Stomach smooth muscle (tissue), 2 donors: ENCODE results near the gene PARD3B.

Experiments used
- H3K27ac ChIP-seq: one replicate; pipeline ENCODE4 v1.7.0; 2013; ENCODE audit warnings: mild to moderate bottlenecking, low read length, inconsistent platforms
- H3K27me3 ChIP-seq, 2 donors: one replicate each; pipeline ENCODE4 v1.7.0; 2013; ENCODE audit warnings: low read length in 2 of 2; ENCODE audit not compliant: insufficient read depth in 2 of 2, control insufficient read depth in 1 of 2
- H3K36me3 ChIP-seq, 2 donors: one replicate each; pipeline ENCODE4 v1.7.0; 2013; ENCODE audit warnings: low read length in 2 of 2; ENCODE audit not compliant: control insufficient read depth in 2 of 2, insufficient read depth in 2 of 2
- H3K4me1 ChIP-seq: one replicate; pipeline ENCODE4 v1.7.0; 2013; ENCODE audit warnings: low read length; ENCODE audit not compliant: control insufficient read depth, insufficient read depth
- H3K4me3 ChIP-seq, 2 donors: one replicate each; pipeline ENCODE4 v1.7.0; 2013; ENCODE audit warnings: low read length in 2 of 2
- H3K9ac ChIP-seq, 2 donors: one replicate each; pipeline ENCODE4 v1.7.0; 2013; ENCODE audit warnings: low read length in 2 of 2, mild to moderate bottlenecking in 1 of 2
- H3K9me3 ChIP-seq, 2 donors: one replicate each; pipeline ENCODE4 v1.7.0; 2013; ENCODE audit warnings: low read length in 2 of 2; ENCODE audit not compliant: control insufficient read depth in 2 of 2
- donor health status: healthy.
- donor health status: Pancreatic carcinoma.

Gene PARD3B

DNA sequence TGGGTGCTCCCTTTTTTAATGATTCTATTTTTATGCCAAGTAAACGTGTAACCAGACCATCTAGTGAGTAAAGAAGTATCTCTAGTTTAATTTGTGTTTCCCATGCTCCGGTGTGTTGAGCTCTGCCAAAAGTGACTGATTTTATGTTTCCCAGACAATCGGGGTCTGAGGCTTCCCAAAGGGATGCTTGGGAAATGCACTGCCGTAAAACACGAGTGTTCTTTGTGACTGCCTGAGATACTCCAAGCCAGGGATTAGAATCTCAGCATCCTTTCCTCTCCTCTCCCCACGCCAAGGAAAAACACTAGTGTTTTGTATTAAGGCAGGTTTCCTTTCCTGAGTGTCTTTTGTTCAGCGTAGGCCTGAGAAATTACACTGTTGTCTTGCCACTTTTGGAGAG, 956.6 kb downstream of the PARD3B start:
- H3K4me1 ChIP-seq = no peaks in the 10 kb centered on the region
- H3K4me3 ChIP-seq = no peak overlapping the region
- no peak overlapping the region for H3K9ac ChIP-seq
- no peaks in the 10 kb centered on the region for H3K27me3 ChIP-seq
- peaks cover 4 to 5% of the 10 kb centered on the region in 2 donors for H3K36me3 ChIP-seq
- no peaks in the 10 kb centered on the region for H3K9me3 ChIP-seq
- no peak overlapping the region for H3K27ac ChIP-seq

DNA sequence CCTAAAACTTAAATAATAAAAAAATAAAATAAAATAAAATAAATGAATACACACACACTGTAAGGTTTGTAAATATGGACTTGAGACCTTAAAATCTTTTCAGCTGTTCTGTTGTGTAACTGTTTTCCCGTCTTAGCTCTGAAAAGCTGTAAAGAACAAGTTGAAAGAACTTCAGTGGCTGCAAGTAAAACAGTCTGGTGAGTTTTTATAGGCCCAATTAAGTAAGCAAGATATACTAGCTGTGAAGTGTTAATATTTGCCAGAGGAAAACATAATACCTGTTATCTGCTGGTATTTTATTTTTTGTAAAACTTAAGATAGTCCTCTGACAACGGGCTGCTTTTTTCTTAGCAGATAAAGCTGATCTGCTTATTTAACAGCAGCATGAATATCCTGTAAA, 960.1 kb downstream of the PARD3B start:
- Histone ChIP-seq H3K4me3 (no peak overlapping the region), H3K27ac (no peak overlapping the region), H3K9ac (no peak overlapping the region)

DNA sequence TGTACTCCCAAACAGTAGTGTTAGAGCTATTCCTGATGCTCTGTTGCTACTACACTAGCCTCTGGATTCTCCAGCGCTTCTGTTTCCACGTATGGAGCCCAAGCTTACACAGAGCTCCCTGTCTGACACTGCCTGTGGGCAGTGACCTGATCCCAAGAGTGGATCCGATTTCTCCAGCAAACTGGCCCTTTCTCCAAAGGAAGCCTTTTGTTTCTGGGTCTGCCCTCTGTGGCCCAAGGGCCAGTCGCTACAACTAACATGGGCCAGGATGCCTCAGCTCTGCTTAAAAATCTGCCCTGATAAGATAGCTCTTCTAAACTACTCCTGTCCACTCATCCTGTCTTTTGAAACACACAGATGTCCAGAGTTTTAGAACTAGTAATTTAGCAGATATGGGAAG, 964.4 kb downstream of the PARD3B start:
- no peak overlapping the region for H3K27ac ChIP-seq
- H3K9ac ChIP-seq = no peak overlapping the region
- no peak overlapping the region for H3K4me3 ChIP-seq
- no peaks in the 10 kb centered on the region for H3K4me1 ChIP-seq
- H3K27me3 ChIP-seq = no peaks in the 10 kb centered on the region
- H3K9me3 ChIP-seq = no peaks in the 10 kb centered on the region
- H3K36me3 ChIP-seq = no peaks in the 10 kb centered on the region

More for the DNA sequence above, 960.1 kb downstream of the PARD3B start:
- Histone ChIP-seq H3K27me3 (no peaks in the 10 kb centered on the region), H3K36me3 (peaks cover 4 to 5% of the 10 kb centered on the region in 2 donors), H3K4me1 (no peaks in the 10 kb centered on the region), H3K9me3 (no peaks in the 10 kb centered on the region)

DNA sequence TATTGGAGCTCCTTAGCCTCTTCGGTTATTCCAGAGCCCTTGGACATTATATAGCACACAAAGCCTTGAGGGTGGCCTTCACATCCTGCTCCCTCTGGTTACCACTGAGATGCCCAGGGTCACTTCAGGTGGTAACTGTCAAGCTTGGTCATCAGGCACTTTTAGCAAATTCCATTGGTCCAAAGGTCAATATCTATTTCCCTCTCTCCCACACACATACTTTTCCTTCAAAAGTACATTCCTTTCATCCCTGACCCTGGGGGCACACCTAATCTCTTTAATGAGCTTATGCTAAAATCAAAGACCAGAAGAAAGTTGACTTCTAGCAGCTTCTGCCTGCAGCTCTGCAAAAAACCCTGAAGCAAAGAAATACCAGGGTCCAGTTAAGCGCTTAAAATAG, 965.1 kb downstream of the PARD3B start:
- Histone ChIP-seq H3K36me3 (no peaks in the 10 kb centered on the region), H3K9ac (no peak overlapping the region), H3K27ac (no peak overlapping the region), H3K27me3 (no peaks in the 10 kb centered on the region), H3K4me3 (no peak overlapping the region), H3K9me3 (no peaks in the 10 kb centered on the region), H3K4me1 (no peaks in the 10 kb centered on the region)

DNA sequence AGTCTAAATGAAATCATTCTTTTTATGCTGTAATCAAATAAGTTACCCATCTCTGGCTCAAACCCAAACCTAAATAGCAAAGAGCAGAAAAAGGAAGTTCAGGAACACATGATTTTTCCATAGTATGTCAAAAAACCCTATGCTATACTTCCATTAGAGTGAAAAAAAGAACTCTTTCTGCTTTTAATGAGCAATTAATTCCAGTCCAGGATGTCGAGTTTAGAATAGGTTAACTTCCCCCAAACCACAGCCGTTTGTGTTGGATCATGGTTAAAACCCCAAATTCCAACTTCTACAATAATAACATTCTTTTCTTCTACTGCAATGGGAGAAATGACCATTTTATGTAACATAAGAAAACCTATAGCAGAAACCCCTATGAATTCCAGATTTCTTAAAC, 965.9 kb downstream of the PARD3B start:
- Histone ChIP-seq H3K4me1 (no peaks in the 10 kb centered on the region), H3K27me3 (no peaks in the 10 kb centered on the region), H3K4me3 (no peak overlapping the region), H3K36me3 (no peaks in the 10 kb centered on the region), H3K9me3 (no peaks in the 10 kb centered on the region), H3K27ac (no peak overlapping the region), H3K9ac (no peak overlapping the region)

DNA sequence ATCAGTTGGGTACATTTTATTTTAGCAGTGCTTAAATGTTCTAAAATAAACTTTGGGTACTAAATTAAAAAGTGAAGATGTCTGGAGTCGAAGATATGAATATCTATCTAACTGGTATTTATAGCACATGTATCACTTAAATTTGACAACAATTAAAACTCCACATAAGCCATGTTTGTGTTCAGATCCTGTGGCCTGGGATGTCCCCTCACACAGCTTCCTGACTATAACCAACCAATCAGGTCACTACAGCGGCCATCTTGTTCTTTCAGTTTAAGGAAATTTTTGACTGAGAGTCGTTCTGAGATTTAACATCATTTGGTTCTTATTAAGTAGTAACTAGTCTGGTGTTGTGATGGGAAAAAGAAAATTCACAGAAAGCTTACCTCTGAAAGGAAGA, 966.4 kb downstream of the PARD3B start:
- no peak overlapping the region for H3K9ac ChIP-seq
- no peak overlapping the region for H3K4me3 ChIP-seq
- no peak overlapping the region for H3K27ac ChIP-seq
- no peaks in the 10 kb centered on the region for H3K36me3 ChIP-seq
- H3K9me3 ChIP-seq = no peaks in the 10 kb centered on the region
- H3K4me1 ChIP-seq = no peaks in the 10 kb centered on the region
- H3K27me3 ChIP-seq = no peaks in the 10 kb centered on the region

DNA sequence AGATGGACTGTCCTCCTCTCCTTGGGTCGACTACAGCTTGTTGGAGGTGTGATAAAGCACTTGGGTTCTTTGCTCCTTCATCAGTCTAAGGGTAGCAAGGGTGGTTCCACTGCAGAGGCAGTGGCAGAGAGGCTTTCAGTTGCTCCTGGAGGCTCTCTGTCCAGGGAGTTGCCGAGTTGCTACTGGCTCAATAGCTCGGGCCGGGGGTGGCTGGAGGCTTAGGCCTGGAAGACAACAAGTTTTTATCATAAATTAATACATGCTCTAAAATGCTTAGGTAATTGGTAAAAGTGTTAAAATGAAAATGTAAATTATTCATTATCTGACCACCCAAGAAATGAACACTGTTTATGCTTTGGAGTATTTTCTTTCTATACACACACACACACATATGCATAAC, 975.0 kb downstream of the PARD3B start:
- H3K27me3 ChIP-seq = no peaks in the 10 kb centered on the region
- no peak overlapping the region for H3K9ac ChIP-seq
- H3K36me3 ChIP-seq = no peaks in the 10 kb centered on the region
- no peak overlapping the region for H3K27ac ChIP-seq
- H3K9me3 ChIP-seq = peaks cover 0 to 5% of the 10 kb centered on the region in 2 donors
- no peaks in the 10 kb centered on the region for H3K4me1 ChIP-seq
- H3K4me3 ChIP-seq = no peak overlapping the region

DNA sequence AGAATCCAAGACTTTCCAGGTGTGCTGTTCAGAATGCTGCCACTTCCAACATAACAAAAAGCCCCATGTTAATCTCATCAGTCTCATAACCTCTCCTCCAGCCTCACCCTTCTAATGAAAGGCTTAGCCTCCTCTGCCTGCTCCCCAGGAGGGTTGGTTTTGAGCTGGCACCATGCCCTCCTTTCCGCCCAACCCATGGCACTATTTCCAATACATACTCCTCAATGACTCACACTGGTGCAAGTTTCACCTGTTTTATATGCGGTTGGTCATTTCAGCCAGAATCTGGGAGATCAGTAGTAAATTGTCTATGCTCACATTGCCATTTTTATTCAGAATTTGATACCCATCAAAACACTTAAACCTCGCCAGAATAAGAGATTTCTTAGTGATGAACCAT, 979.4 kb downstream of the PARD3B start:
- Histone ChIP-seq H3K9me3 (no peaks in the 10 kb centered on the region), H3K4me1 (no peaks in the 10 kb centered on the region), H3K27me3 (no peaks in the 10 kb centered on the region), H3K27ac (no peak overlapping the region), H3K36me3 (no peaks in the 10 kb centered on the region), H3K9ac (no peak overlapping the region), H3K4me3 (no peak overlapping the region)

DNA sequence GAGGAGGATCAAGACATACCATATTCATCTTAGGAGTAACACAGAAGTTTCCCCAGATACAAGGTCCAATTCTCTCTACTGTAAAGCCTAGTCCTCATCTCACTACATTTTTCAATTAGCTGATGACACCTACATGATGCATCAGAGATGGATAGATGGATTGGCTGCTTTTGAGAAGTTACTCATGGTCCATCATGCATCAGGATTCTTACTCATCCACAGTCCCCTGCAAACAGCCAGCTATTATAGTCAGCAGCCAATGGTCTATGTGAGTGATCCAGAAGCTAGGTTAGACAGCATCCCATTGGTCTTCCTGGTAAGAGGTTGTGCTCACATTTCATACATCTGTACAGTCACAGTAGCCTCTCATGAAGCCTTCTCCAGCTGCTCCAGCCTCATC, 982.5 kb downstream of the PARD3B start:
- no peaks in the 10 kb centered on the region for H3K27me3 ChIP-seq
- H3K9me3 ChIP-seq = no peaks in the 10 kb centered on the region
- no peaks in the 10 kb centered on the region for H3K36me3 ChIP-seq
- no peaks in the 10 kb centered on the region for H3K4me1 ChIP-seq
- H3K9ac ChIP-seq = no peak overlapping the region
- H3K4me3 ChIP-seq = no peak overlapping the region
- no peak overlapping the region for H3K27ac ChIP-seq

DNA sequence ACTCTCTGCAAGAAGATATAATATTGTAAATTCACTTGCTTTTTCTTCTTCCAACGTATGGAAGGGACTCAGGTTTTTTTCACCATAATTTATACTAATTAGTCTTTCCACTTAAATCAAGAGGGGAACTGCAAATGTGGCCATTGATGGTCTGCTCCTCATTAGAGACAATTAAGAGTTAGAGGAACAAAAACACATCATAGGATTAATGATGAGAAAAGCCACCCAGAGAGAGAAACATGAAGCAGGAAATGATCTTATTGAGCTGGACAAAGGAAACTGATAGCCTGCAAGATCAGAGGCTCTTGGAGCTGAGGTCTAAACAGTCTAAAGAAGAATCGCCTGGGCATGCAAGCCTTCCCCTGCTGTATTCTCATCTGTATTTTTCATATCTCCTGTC, 985.8 kb downstream of the PARD3B start:
- no peaks in the 10 kb centered on the region for H3K36me3 ChIP-seq
- H3K27ac ChIP-seq = no peak overlapping the region
- H3K4me3 ChIP-seq = no peak overlapping the region
- no peaks in the 10 kb centered on the region for H3K9me3 ChIP-seq
- no peaks in the 10 kb centered on the region for H3K27me3 ChIP-seq
- no peaks in the 10 kb centered on the region for H3K4me1 ChIP-seq
- H3K9ac ChIP-seq = no peak overlapping the region

DNA sequence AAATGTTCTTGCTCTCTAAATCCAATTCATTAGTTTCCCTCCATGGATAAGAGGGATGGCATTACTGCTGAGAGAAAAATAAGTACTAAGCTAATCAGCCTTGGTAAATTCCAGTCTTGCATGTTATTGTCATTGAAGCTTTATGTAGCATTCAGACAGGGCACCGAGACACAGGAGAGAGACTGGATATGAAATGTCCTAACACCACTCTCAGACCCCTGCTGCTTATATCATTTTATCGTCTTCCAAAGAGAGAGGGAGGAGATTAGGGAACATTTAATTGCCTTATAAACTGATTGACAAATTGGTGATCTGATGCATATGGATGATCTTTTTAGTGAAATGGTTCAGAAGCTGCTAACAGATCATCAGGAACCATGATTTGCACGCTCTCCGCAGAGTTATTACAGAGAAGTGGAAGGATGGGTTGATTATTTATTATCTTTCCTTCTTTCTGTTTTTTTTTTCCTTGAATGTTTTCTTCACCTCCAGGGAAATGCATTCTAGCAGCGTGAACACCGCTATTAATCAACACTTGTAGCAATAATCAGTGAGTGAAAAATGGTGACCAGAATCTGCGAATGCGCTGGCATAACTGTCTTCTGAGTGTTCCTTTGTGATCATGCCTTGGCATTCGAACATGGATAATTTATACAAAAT, 986.3 kb downstream of the PARD3B start:
- Histone ChIP-seq H3K4me1 (no peaks in the 10 kb centered on the region), H3K36me3 (no peaks in the 10 kb centered on the region), H3K27ac (no peak overlapping the region), H3K27me3 (no peaks in the 10 kb centered on the region), H3K9me3 (no peaks in the 10 kb centered on the region), H3K4me3 (no peak overlapping the region), H3K9ac (no peak overlapping the region)
